VCaP (cell line): ENCODE data around the gene UQCRC2.

Experiments used
- H3K27ac ChIP-seq: fragments of 450-650 bp; 2 replicates; pipeline ENCODE4 v1.5.1; 2017
- TF ChIP-seq, protein P1 (sequence below): fragments of 450-650 bp; conservative IDR thresholded peaks from 2 replicates; pipeline ENCODE4 v1.5.1; 2017; ENCODE audit warnings: mild to moderate bottlenecking, moderate library complexity

The UQCRC2 gene

GRCh38 chr16:21962475-21962874 is 9.3 kb downstream of the UQCRC2 start:
- H3K27ac ChIP-seq: no peak overlapping the region
- TF ChIP-seq, protein P1, sequence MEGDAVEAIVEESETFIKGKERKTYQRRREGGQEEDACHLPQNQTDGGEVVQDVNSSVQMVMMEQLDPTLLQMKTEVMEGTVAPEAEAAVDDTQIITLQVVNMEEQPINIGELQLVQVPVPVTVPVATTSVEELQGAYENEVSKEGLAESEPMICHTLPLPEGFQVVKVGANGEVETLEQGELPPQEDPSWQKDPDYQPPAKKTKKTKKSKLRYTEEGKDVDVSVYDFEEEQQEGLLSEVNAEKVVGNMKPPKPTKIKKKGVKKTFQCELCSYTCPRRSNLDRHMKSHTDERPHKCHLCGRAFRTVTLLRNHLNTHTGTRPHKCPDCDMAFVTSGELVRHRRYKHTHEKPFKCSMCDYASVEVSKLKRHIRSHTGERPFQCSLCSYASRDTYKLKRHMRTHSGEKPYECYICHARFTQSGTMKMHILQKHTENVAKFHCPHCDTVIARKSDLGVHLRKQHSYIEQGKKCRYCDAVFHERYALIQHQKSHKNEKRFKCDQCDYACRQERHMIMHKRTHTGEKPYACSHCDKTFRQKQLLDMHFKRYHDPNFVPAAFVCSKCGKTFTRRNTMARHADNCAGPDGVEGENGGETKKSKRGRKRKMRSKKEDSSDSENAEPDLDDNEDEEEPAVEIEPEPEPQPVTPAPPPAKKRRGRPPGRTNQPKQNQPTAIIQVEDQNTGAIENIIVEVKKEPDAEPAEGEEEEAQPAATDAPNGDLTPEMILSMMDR: no peak

- H3K27ac ChIP-seq: no peak overlapping the region
- TF ChIP-seq, protein P1: no peak
Measured at GRCh38 chr16:21963887-21964286, 10.7 kb downstream of the UQCRC2 start.

DNA sequence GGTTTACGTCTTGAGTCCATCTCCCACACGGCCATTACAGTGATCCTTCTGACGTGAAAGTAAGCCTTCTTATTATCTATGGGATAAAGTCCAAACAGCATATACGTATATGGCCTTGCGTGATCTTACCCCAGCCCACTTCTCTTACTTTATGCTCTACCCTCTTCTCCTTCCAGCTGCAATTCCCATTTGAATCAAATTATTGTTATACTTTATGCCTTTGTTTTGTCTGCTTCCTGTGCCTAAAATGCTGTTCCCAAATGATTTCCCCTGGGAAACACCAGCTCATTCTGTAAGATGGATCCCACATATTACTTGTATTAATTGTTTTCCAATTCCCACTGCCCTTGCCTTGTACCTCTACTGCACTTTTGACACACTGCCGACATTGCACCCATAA is 11.2 kb downstream of the UQCRC2 start:
- TF ChIP-seq, protein P1: no peak

DNA sequence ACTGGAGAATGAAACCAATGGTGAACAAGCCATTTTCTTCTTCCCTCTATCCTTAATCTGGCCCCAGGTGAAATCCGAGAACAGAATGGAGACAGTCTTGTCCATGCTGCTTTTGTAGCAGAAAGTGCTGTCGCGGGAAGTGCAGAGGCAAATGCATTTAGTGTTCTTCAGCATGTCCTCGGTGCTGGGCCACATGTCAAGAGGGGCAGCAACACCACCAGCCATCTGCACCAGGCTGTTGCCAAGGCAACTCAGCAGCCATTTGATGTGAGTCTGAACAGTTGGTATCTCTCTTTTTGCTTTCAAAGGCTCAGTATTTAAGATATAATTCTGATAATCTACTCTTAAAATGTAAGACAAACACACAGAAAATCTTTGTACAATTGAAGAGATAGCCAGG is 18.7 kb downstream of the UQCRC2 start:
- no peak overlapping the region for H3K27ac ChIP-seq
- TF ChIP-seq, protein P1: no peak

More for the DNA sequence above, 11.2 kb downstream of the UQCRC2 start:
- no peak overlapping the region for H3K27ac ChIP-seq

GRCh38 chr16:21973945-21974344 is 20.8 kb downstream of the UQCRC2 start:
- TF ChIP-seq, protein P1: no peak

GRCh38 chr16:21980032-21980431 is 26.9 kb downstream of the UQCRC2 start:
- no peak overlapping the region for H3K27ac ChIP-seq
- TF ChIP-seq, protein P1: no peak

More at GRCh38 chr16:21973945-21974344, 20.8 kb downstream of the UQCRC2 start:
- H3K27ac ChIP-seq: no peak overlapping the region

DNA sequence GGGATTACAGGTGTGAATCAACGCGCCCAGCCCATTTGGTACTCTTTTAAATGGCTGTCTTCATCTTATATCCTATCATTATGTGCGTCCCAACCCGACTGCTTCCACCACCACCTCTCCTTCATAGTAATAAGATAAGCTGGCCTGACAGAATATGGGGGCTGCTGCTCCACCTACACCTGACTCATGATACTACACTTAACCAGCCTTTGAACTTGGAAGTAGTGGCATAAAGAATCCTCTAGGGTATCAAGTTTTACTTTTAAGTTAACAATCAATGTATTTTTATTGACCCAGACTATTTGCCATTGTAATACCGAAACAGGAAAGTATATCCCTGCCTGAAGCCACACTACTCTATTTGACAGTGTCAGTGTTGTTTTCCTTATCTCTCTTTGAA is 28.9 kb downstream of the UQCRC2 start:
- H3K27ac ChIP-seq: no peak overlapping the region
- TF ChIP-seq, protein P1: no peak
